Measurements from ENCODE around the gene BTBD9.

The BTBD9 gene

GRCh38 chr6:38323216-38323615 lies 316.5 kb downstream of the BTBD9 start:
- no peak for DNase-seq

- DNase-seq: no peak
Measured at GRCh38 chr6:38322138-38322537, 317.6 kb downstream of the BTBD9 start.

GRCh38 chr6:38320843-38321242 lies 318.9 kb downstream of the BTBD9 start:
- DNase-seq: no peak

- DNase-seq: no peak
Measured at GRCh38 chr6:38320358-38320757, 319.4 kb downstream of the BTBD9 start.

GRCh38 chr6:38319256-38320212 lies 320.2 kb downstream of the BTBD9 start:
- DNase-seq: no peak

- DNase-seq: no peak
Measured at GRCh38 chr6:38316099-38316868, 323.4 kb downstream of the BTBD9 start.

GRCh38 chr6:38311201-38311600 lies 328.5 kb downstream of the BTBD9 start:
- no peak for DNase-seq

GRCh38 chr6:38310061-38310460 lies 329.7 kb downstream of the BTBD9 start:
- no peak for DNase-seq

GRCh38 chr6:38307740-38308139 lies 332.0 kb downstream of the BTBD9 start:
- DNase-seq: no peak

- no peak for DNase-seq
Measured at GRCh38 chr6:38306931-38307330, 332.8 kb downstream of the BTBD9 start.

- no peak for DNase-seq
Measured at GRCh38 chr6:38305995-38306681, 333.6 kb downstream of the BTBD9 start.

GRCh38 chr6:38302838-38303237 lies 336.9 kb downstream of the BTBD9 start:
- no peak for DNase-seq

GRCh38 chr6:38302081-38302480 lies 337.6 kb downstream of the BTBD9 start:
- DNase-seq: no peak

GRCh38 chr6:38290133-38290799 lies 349.5 kb downstream of the BTBD9 start:
- no peak for DNase-seq

- DNase-seq: no peak
Measured at GRCh38 chr6:38287487-38287886, 352.2 kb downstream of the BTBD9 start.

GRCh38 chr6:38284802-38285394 lies 354.8 kb downstream of the BTBD9 start:
- DNase-seq: no peak

GRCh38 chr6:38283734-38284362 lies 355.9 kb downstream of the BTBD9 start:
- DNase-seq: no peak

GRCh38 chr6:38282911-38283310 lies 356.8 kb downstream of the BTBD9 start:
- DNase-seq: no peak

GRCh38 chr6:38281126-38281525 lies 358.6 kb downstream of the BTBD9 start:
- no peak for DNase-seq

GRCh38 chr6:38279963-38280588 lies 359.7 kb downstream of the BTBD9 start:
- no peak for DNase-seq

- DNase-seq: no peak
Measured at GRCh38 chr6:38279423-38279822, 360.3 kb downstream of the BTBD9 start.
